HFFc6 (cell line): ENCODE data around the gene USP9Y. TPM values are rescaled to one million over a fixed set of nuclear protein-coding genes. Genes with fewer than 3 reads are reported as not detected.

Experiments used
- DNase-seq: peaks from one replicate; pipeline ENCODE4 v3.0.0-alpha.2; 2018
- H3K27ac Mint-ChIP-seq: 2 replicates; pipeline ENCODE4 v1.8.0; 2020; ENCODE audit warnings: mild to moderate bottlenecking, mixed read lengths
- H3K27me3 Mint-ChIP-seq: 2 replicates; pipeline ENCODE4 v1.8.0; 2021; ENCODE audit warnings: mild to moderate bottlenecking, moderate library complexity, mixed read lengths; ENCODE audit not compliant: insufficient read depth
- H3K36me3 Mint-ChIP-seq: 2 replicates; pipeline ENCODE4 v1.8.0; 2021; ENCODE audit warnings: low read depth, mixed read lengths
- H3K4me1 Mint-ChIP-seq: 2 replicates; pipeline ENCODE4 v1.8.0; 2020; ENCODE audit warnings: low read depth, mixed read lengths
- H3K4me3 Mint-ChIP-seq: 2 replicates; pipeline ENCODE4 v1.8.0; 2020; ENCODE audit warnings: mild to moderate bottlenecking, moderate library complexity, mixed read lengths
- H3K9me3 Mint-ChIP-seq: 2 replicates; pipeline ENCODE4 v1.8.0; 2020; ENCODE audit warnings: mild to moderate bottlenecking, mixed read lengths
- total RNA-seq, 6 experiments: library from RNA; stranded (reverse); fragmentation: NEBNext Ultra II Directional; extraction: Animal tissue kit (Norgen Biotek cat#: 25700); gene quantifications; 2 replicates in 1 of 6; 3 replicates in 5 of 6; pipeline ENCODE4 v1.2.3, GENCODE V29; 2021
- TF ChIP-seq, protein P1 (sequence below): fragments of 200-600 bp; sonication (generic); IDR thresholded peaks from 2 replicates; pipeline ENCODE4 v1.5.0; 2021; ENCODE audit warnings: antibody characterized with exemption, mild to moderate bottlenecking

The USP9Y gene
- total RNA-seq, 6 experiments from 2014 or later = 16.7 to 21.1 (median 17.4) TPM

DNA sequence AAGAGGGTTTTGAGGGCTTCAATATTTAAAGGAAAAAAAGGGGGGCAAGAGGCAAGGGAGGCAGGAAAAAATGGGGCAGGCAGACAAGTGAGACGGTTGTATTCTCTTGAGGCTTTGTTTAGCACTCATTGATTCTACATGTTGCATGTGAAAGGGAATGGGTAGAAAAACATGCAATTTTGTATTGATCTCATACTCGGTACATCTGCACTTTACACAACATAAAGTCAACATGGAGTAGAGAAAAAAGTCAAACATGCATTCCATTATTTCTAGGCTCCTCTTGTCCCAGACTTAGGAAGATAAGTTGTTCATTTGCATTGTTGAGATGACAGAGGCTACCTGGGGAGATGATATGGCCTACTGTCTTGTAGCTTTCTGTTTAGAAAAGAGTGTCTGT is 166.9 kb downstream of the USP9Y start:
- DNase-seq = no peak
- Mint-ChIP-seq H3K4me1 (no peaks in the 10 kb centered on the region), H3K36me3 (peaks cover 4% of the 10 kb centered on the region; the same call in 1 of the 2 replicates), H3K9me3 (no peaks in the 10 kb centered on the region), H3K27me3 (no peaks in the 10 kb centered on the region), H3K4me3 (no peak overlapping the region), H3K27ac (no peak overlapping the region)
- TF ChIP-seq, protein P1, sequence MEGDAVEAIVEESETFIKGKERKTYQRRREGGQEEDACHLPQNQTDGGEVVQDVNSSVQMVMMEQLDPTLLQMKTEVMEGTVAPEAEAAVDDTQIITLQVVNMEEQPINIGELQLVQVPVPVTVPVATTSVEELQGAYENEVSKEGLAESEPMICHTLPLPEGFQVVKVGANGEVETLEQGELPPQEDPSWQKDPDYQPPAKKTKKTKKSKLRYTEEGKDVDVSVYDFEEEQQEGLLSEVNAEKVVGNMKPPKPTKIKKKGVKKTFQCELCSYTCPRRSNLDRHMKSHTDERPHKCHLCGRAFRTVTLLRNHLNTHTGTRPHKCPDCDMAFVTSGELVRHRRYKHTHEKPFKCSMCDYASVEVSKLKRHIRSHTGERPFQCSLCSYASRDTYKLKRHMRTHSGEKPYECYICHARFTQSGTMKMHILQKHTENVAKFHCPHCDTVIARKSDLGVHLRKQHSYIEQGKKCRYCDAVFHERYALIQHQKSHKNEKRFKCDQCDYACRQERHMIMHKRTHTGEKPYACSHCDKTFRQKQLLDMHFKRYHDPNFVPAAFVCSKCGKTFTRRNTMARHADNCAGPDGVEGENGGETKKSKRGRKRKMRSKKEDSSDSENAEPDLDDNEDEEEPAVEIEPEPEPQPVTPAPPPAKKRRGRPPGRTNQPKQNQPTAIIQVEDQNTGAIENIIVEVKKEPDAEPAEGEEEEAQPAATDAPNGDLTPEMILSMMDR = no peak

DNA sequence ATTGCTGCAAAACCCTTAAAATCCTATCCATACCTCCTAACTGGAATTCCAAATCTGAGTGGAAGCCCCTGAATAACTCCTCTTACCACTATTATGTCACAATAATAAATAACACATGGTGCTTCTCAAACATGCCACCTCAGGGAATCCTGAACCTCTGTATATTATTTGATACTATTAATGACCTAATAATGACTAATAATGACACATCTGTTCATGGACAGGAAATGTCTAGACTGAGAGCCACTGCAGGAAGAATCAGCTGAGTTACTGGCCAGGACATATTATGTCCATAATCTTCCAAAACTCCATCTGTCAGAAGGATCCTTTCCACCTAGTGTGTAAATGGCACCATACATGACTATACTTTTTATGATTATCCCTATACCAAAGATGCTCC is 195.9 kb downstream of the USP9Y start:
- Mint-ChIP-seq H3K4me1 (no peaks in the 10 kb centered on the region; the same call in 1 of the 2 replicates), H3K27me3 (no peaks in the 10 kb centered on the region; the same call in 1 of the 2 replicates), H3K27ac (no peak overlapping the region), H3K4me3 (no peak overlapping the region), H3K9me3 (no peaks in the 10 kb centered on the region), H3K36me3 (no peaks in the 10 kb centered on the region)
- no peak for DNase-seq
- TF ChIP-seq, protein P1 = no peak

DNA sequence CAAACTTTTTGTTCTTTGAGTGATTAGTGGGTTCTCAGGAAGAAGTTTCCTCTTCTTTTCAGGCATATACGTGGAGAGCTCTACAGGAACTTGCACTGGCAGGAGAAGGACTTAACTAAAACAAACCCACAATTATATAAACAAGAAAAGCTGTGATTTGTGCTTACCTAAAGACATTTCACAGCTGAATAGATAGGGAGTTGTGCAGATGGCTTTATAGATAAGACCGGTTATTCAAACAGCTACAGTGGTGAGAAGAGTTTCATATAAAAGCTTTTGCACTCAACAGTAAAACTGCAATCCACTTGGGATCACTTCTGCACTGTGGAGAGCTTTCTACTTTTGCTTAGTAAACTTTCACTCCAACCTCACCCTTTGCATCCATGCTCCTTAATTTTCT is 197.6 kb downstream of the USP9Y start:
- no peaks in the 10 kb centered on the region; the same call in 1 of the 2 replicates for H3K4me1 Mint-ChIP-seq
- no peak for DNase-seq
- no peak overlapping the region for H3K27ac Mint-ChIP-seq
- no peaks in the 10 kb centered on the region for H3K9me3 Mint-ChIP-seq
- H3K4me3 Mint-ChIP-seq = no peak overlapping the region
- H3K27me3 Mint-ChIP-seq = no peaks in the 10 kb centered on the region; the same call in 1 of the 2 replicates
- TF ChIP-seq, protein P1 = no peak
- no peaks in the 10 kb centered on the region for H3K36me3 Mint-ChIP-seq

DNA sequence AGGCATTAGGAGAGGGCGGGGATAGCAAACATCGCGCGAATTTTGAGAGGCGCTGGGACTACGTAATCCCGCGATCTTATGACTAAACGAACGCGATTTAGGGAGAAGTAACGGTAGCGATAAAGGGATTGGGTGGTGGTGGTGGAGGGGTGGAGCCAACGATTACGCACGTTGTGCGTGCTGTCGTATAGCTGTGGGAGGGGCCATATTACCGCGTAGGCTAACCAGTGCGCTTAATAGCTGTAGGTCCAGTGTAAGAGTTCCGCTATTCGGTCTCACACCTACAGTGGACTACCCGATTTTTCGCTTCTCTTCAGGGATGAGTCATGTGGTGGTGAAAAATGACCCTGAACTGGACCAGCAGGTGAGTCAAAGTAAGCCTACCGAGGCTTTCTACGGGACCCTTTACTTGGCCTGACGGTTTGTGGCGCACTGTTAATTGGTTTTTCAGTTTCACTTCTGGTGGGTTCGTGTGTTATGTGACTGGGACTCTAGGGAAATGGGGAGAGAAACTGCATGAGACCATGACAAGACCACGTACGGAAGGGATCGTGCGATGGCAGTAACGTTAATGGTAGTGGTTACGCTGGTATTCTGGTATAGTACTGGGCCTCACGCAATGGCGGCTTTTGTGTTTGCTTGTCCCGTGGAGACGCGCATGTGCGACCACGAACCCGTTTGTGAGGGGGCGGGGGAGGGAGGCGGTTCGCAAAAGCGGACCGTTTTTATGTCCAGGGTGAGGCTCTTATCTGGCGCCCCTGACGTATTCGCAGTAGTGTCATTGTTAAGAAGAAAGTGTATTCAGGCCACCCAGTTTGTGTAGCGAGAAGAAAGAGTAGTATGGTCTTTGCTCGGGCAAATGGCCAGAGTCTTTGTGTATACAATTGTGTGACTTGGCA is 203.8 kb downstream of the USP9Y start, which contains the start of gene DDX3Y:
Gene DDX3Y, plus strand, starts transcription at position 251 of the 899 bp plus-strand sequence. Its CDS starts 69 bp downstream, at position 320.
- Mint-ChIP-seq H3K4me3 (peak within 1 kb of the TSS; percentile 100), H3K9me3 (peaks cover 10% of the 10 kb centered on the region), H3K27me3 (peaks cover 13% of the 10 kb centered on the region; the same call in 1 of the 2 replicates), H3K27ac (peak within 1 kb of the TSS; percentile 100), H3K4me1 (peaks cover 18% of the 10 kb centered on the region), H3K36me3 (peaks cover 16% of the 10 kb centered on the region)
- peak; percentile 93 for DNase-seq
- TF ChIP-seq, protein P1 = no peak

DNA sequence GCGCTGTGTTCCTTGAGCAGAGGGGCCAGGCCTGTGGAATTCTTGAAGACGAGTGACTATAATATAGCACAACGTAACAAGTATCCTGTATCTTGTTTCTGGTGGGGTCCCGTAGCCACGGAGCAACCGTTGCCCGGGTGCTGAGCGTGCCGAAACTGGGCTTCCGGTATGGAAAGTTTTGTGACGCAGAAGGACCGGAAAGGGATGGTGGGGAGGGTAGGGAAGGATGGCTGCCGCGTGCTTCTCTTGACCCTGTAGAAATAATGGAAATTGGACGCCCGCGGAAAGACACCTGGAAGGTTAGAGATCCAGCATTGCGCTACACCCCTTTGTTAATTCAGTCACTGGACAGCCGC is 204.5 kb downstream of the USP9Y start:
- peaks cover 20% of the 10 kb centered on the region for H3K36me3 Mint-ChIP-seq
- peak overlapping the region; percentile 100 for H3K4me3 Mint-ChIP-seq
- peaks cover 10% of the 10 kb centered on the region for H3K9me3 Mint-ChIP-seq
- TF ChIP-seq, protein P1 = no peak
- H3K27ac Mint-ChIP-seq = peak overlapping the region; percentile 100
- H3K4me1 Mint-ChIP-seq = peaks cover 22% of the 10 kb centered on the region
- peaks cover 13% of the 10 kb centered on the region; the same call in 1 of the 2 replicates for H3K27me3 Mint-ChIP-seq
- DNase-seq = peak; percentile 66
